Loucy (cell line): ENCODE results near the gene GPRIN2.
"Not testable (repeated sequence)": the region's sequence is repeated elsewhere in the genome, so short reads cannot be mapped to it uniquely, and the experiment has no call there.

Experiments used
- H2AFZ ChIP-seq: fragments of 200-600 bp; sonication (generic); 2 replicates; pipeline ENCODE4 v1.6.0; 2016; ENCODE audit warnings: antibody characterized with exemption, mild to moderate bottlenecking, low read length, moderate library complexity
- H3F3A ChIP-seq: fragments of 200-600 bp; 2 replicates; pipeline ENCODE4 v1.6.0; 2016; ENCODE audit warnings: antibody characterized with exemption, low read depth, mild to moderate bottlenecking
- H3K27me3 ChIP-seq: fragments of 200-600 bp; sonication (generic); 2 replicates; pipeline ENCODE4 v1.6.1; 2014; ENCODE audit warnings: low read length, mild to moderate bottlenecking; ENCODE audit not compliant: insufficient read depth, poor library complexity, severe bottlenecking
- H3K36me3 ChIP-seq: fragments of 200-600 bp; sonication (generic); 2 replicates; pipeline ENCODE4 v1.6.1; 2016; ENCODE audit warnings: low read length; ENCODE audit not compliant: insufficient read depth
- H3K4me1 ChIP-seq: fragments of 200-600 bp; sonication (generic); 2 replicates; pipeline ENCODE4 v1.5.1; 2014; ENCODE audit warnings: low read length, mild to moderate bottlenecking; ENCODE audit not compliant: insufficient read depth, poor library complexity, severe bottlenecking
- H3K4me2 ChIP-seq: fragments of 200-600 bp; sonication (generic); 2 replicates; pipeline ENCODE4 v1.6.0; 2014; ENCODE audit warnings: antibody characterized with exemption, low read length, low read depth, mild to moderate bottlenecking; ENCODE audit not compliant: poor library complexity, severe bottlenecking
- H3K4me3 ChIP-seq: fragments of 200-600 bp; sonication (generic); 2 replicates; pipeline ENCODE4 v1.5.1; 2014; ENCODE audit warnings: low read length, mild to moderate bottlenecking, mixed read lengths; ENCODE audit not compliant: poor library complexity, severe bottlenecking
- H3K79me2 ChIP-seq: fragments of 200-600 bp; sonication (generic); 2 replicates; pipeline ENCODE4 v1.6.1; 2014; ENCODE audit warnings: low read length; ENCODE audit not compliant: insufficient read depth
- H3K9ac ChIP-seq: fragments of 200-600 bp; sonication (generic); 2 replicates; pipeline ENCODE4 v1.6.0; 2014; ENCODE audit warnings: mild to moderate bottlenecking, low read depth, low read length, moderate library complexity; ENCODE audit not compliant: poor library complexity, severe bottlenecking
- H3K9me2 ChIP-seq: fragments of 200-600 bp; sonication (generic); replicated peaks from 2 replicates; pipeline ENCODE4 v1.6.1; 2016; ENCODE audit warnings: low read depth, low read length, mixed read lengths
- H3K9me3 ChIP-seq: fragments of 200-600 bp; sonication (generic); 2 replicates; pipeline ENCODE4 v1.6.1; 2014; ENCODE audit warnings: mild to moderate bottlenecking, antibody characterized with exemption, low read length, low read depth; ENCODE audit not compliant: insufficient read depth
- H4K20me1 ChIP-seq: fragments of 200-600 bp; sonication (generic); 2 replicates; pipeline ENCODE4 v1.6.0; 2014; ENCODE audit warnings: antibody characterized with exemption, low read length, mild to moderate bottlenecking; ENCODE audit not compliant: insufficient read depth, poor library complexity, severe bottlenecking

The GPRIN2 gene

GRCh38 chr10:46591053-46591452 lies 34.6 kb upstream of the GPRIN2 start:
- H2AFZ ChIP-seq, H3K9me2 ChIP-seq, H3K9me3 ChIP-seq, H3K4me2 ChIP-seq, H3K36me3 ChIP-seq, H3K4me1 ChIP-seq, H3K9ac ChIP-seq, H3F3A ChIP-seq, H4K20me1 ChIP-seq, H3K27me3 ChIP-seq, H3K4me3 ChIP-seq, H3K79me2 ChIP-seq: not testable (repeated sequence)

GRCh38 chr10:46589589-46589988 lies 33.1 kb upstream of the GPRIN2 start:
- not testable (repeated sequence) for H3K9me3 ChIP-seq, H3F3A ChIP-seq, H2AFZ ChIP-seq, H3K9me2 ChIP-seq, H3K27me3 ChIP-seq, H3K79me2 ChIP-seq, H3K4me2 ChIP-seq, H3K4me1 ChIP-seq, H4K20me1 ChIP-seq, H3K9ac ChIP-seq, H3K36me3 ChIP-seq, H3K4me3 ChIP-seq

GRCh38 chr10:46588221-46588620 lies 31.8 kb upstream of the GPRIN2 start:
- H3K36me3 ChIP-seq, H3K27me3 ChIP-seq, H2AFZ ChIP-seq, H3K9me2 ChIP-seq, H3K9me3 ChIP-seq, H3F3A ChIP-seq, H3K4me2 ChIP-seq, H3K9ac ChIP-seq, H3K4me1 ChIP-seq, H4K20me1 ChIP-seq, H3K79me2 ChIP-seq, H3K4me3 ChIP-seq: not testable (repeated sequence)

GRCh38 chr10:46587546-46587945 lies 31.1 kb upstream of the GPRIN2 start:
- H3K4me3 ChIP-seq, H3K79me2 ChIP-seq, H3K27me3 ChIP-seq, H3K9me3 ChIP-seq, H3K4me2 ChIP-seq, H3K36me3 ChIP-seq, H3K4me1 ChIP-seq, H2AFZ ChIP-seq, H3K9me2 ChIP-seq, H3F3A ChIP-seq, H4K20me1 ChIP-seq, H3K9ac ChIP-seq: not testable (repeated sequence)

GRCh38 chr10:46585246-46585645 lies 28.8 kb upstream of the GPRIN2 start:
- not testable (repeated sequence) for H3K4me3 ChIP-seq, H3K4me1 ChIP-seq, H4K20me1 ChIP-seq, H3K9ac ChIP-seq, H3K79me2 ChIP-seq, H3K36me3 ChIP-seq, H3K9me2 ChIP-seq, H3K9me3 ChIP-seq, H3K27me3 ChIP-seq, H3K4me2 ChIP-seq, H2AFZ ChIP-seq, H3F3A ChIP-seq

GRCh38 chr10:46584196-46584595 lies 27.7 kb upstream of the GPRIN2 start:
- not testable (repeated sequence) for H3K4me2 ChIP-seq, H3K9me2 ChIP-seq, H3K9me3 ChIP-seq, H3K4me1 ChIP-seq, H2AFZ ChIP-seq, H3K27me3 ChIP-seq, H3K4me3 ChIP-seq, H4K20me1 ChIP-seq, H3K36me3 ChIP-seq, H3K9ac ChIP-seq, H3F3A ChIP-seq, H3K79me2 ChIP-seq

- not testable (repeated sequence) for H3K9ac ChIP-seq, H2AFZ ChIP-seq, H4K20me1 ChIP-seq, H3K79me2 ChIP-seq, H3K4me1 ChIP-seq, H3K9me2 ChIP-seq, H3F3A ChIP-seq, H3K27me3 ChIP-seq, H3K9me3 ChIP-seq, H3K36me3 ChIP-seq, H3K4me2 ChIP-seq, H3K4me3 ChIP-seq
These were observed 26.1 kb upstream of the GPRIN2 start for GRCh38 chr10:46582568-46582967.

- H2AFZ ChIP-seq = not testable (repeated sequence)
These were observed 25.5 kb upstream of the GPRIN2 start for GRCh38 chr10:46581997-46582396.

More at GRCh38 chr10:46581997-46582396, 25.5 kb upstream of the GPRIN2 start:
- not testable (repeated sequence) for H3K4me1 ChIP-seq, H3K4me3 ChIP-seq, H3K27me3 ChIP-seq, H3K36me3 ChIP-seq, H3K9me2 ChIP-seq, H3K9ac ChIP-seq, H3K9me3 ChIP-seq, H4K20me1 ChIP-seq, H3K79me2 ChIP-seq, H3F3A ChIP-seq, H3K4me2 ChIP-seq
